ENCODE data around the gene ZNF536.
A peak's percentile ranks its signal among the peaks of the same experiment; 100 is the strongest.

ZNF536 gene

DNA sequence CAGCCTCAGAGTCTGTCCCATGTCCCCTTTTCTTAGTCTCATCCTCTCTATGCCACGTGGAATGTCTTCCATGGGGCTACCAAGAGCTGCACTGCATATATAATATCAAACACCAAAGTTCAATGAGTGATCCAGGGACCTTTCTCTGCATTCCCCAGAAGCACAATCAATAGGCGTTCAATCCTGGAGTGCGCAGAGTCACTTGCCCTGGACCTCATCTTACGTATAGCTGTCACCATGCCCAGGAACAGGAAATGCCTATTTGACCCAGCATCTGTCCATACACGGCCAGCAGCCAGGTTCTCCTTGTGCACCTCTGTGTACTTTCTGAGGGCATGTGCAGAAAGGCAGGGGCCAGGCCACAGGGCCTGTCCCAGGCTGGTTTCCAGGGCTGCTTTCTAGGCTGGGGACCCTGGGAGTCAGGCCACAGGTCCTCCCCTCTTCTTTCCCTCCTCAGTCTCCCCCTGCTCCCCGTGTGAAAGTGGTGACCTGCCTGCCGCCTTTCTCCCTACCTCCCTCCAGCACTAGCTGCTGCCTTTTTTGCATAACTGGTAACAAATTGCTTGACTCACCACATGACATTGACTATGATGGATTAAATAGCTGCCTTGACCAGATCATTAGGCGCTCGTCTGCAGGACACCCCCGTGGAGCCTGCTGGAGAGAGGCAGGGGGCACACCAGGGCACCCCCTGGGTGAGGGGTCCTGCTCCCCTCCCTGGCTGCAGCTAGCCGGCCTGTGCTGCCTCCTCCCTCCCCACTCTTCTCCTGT, 222.0 kb downstream of the ZNF536 start:
- Histone ChIP-seq H3K9me3 (ENCODE audit: control insufficient read depth, insufficient read depth, low read length) (no peaks in the 10 kb centered on the region), H3K4me1 (ENCODE audit: control insufficient read depth, insufficient read depth, low read length) (peaks cover 34% of the 10 kb centered on the region), H3K27me3 (ENCODE audit: control insufficient read depth, insufficient read depth, low read length) (no peaks in the 10 kb centered on the region), H3K4me3 (ENCODE audit: low read depth, low read length) (no peak overlapping the region), H3K36me3 (ENCODE audit: control insufficient read depth, insufficient read depth, low read length) (no peaks in the 10 kb centered on the region), H3K27ac (ENCODE audit: low read depth, low read length) (no peak overlapping the region), H3K9ac (ENCODE audit: low read depth, low read length) (no peak overlapping the region)

DNA sequence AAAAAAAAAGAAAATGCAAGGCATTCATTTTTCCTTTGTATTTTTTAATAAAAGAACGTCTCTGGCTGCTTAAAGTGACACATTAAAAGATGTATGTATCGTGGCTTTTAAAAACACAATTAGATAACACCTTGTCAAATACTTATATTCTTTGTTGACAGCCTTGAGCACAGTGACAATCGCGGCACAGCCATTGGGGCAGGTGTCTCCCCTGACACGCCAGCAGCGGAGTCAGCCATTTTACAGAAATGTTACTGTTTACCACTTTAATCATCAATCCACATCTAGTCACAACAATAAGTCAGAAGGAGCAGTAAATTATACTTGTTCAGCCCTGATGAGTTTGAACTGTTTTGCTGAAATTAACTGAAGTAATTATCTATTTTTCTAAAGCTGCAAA, 224.1 kb downstream of the ZNF536 start:
- Histone ChIP-seq H3K9me3 (ENCODE audit: control insufficient read depth, insufficient read depth, low read length) (no peaks in the 10 kb centered on the region), H3K36me3 (ENCODE audit: control insufficient read depth, insufficient read depth, low read length) (no peaks in the 10 kb centered on the region), H3K4me1 (ENCODE audit: control insufficient read depth, insufficient read depth, low read length) (peaks cover 34% of the 10 kb centered on the region), H3K4me3 (ENCODE audit: low read depth, low read length) (peak overlapping the region; percentile 22; the same call in 1 of the 2 replicates), H3K9ac (ENCODE audit: low read depth, low read length) (no peak overlapping the region), H3K27me3 (ENCODE audit: control insufficient read depth, insufficient read depth, low read length) (no peaks in the 10 kb centered on the region), H3K27ac (ENCODE audit: low read depth, low read length) (peak overlapping the region; percentile 68)

DNA sequence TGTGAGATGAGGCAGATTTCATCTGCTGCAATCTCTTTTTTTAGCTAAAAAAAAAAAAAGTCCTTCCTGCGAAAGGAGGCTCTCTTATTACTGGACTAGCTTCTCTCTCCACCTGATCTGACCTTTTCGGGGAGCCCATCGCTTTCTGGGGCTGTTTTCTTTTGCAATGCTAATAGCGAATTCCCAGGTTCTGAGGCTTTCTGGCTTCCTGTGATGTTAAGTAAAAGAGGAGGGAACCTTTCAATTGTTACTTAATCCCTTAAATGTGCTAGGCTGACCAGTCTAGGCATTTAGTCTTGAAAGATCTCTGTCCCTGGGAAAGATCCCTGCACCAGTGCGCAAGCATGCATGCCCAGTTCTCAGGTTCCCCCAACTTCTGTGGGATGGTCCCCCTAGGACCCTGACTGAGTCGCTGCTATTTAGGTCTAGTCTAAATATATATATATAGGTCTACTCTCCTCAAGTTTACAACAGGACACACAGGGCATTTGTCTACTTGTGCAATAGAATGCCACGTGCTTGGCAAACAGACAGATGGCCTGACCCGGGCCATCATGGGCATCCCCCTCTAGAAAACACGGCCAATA, 224.7 kb downstream of the ZNF536 start:
- H3K4me3 ChIP-seq (ENCODE audit: low read depth, low read length): peak overlapping the region; percentile 22; the same call in 1 of the 2 replicates
- peak overlapping the region; percentile 68 for H3K27ac ChIP-seq (ENCODE audit: low read depth, low read length)
- no peaks in the 10 kb centered on the region for H3K36me3 ChIP-seq (ENCODE audit: control insufficient read depth, insufficient read depth, low read length)
- peaks cover 34% of the 10 kb centered on the region for H3K4me1 ChIP-seq (ENCODE audit: control insufficient read depth, insufficient read depth, low read length)
- no peak overlapping the region for H3K9ac ChIP-seq (ENCODE audit: low read depth, low read length)
- no peaks in the 10 kb centered on the region for H3K9me3 ChIP-seq (ENCODE audit: control insufficient read depth, insufficient read depth, low read length)
- H3K27me3 ChIP-seq (ENCODE audit: control insufficient read depth, insufficient read depth, low read length): no peaks in the 10 kb centered on the region

DNA sequence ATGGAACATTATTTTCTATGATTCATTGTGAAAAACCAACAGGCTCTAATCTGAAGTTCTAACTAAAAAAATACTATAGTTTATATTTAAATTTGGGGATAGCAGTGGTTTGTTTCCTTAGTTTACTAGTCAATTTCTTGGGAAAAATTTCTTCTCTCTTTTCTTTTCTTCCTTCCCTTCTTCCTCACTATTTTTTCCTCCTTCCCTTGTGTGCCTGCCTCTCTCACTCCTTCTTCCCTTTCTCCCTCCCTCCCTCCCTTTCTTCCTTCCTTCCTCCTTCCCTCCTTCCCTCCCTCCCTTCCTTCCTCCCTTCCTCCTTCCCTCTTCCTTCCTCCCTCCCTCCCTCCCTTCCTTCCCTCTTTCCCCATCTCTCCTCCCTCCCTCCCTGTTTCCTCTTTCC, 226.5 kb downstream of the ZNF536 start:
- Histone ChIP-seq H3K9ac (ENCODE audit: low read depth, low read length) (no peak overlapping the region), H3K9me3 (ENCODE audit: control insufficient read depth, insufficient read depth, low read length) (no peaks in the 10 kb centered on the region), H3K27ac (ENCODE audit: low read depth, low read length) (no peak overlapping the region), H3K4me3 (ENCODE audit: low read depth, low read length) (no peak overlapping the region), H3K4me1 (ENCODE audit: control insufficient read depth, insufficient read depth, low read length) (peaks cover 34% of the 10 kb centered on the region), H3K36me3 (ENCODE audit: control insufficient read depth, insufficient read depth, low read length) (no peaks in the 10 kb centered on the region), H3K27me3 (ENCODE audit: control insufficient read depth, insufficient read depth, low read length) (no peaks in the 10 kb centered on the region)

DNA sequence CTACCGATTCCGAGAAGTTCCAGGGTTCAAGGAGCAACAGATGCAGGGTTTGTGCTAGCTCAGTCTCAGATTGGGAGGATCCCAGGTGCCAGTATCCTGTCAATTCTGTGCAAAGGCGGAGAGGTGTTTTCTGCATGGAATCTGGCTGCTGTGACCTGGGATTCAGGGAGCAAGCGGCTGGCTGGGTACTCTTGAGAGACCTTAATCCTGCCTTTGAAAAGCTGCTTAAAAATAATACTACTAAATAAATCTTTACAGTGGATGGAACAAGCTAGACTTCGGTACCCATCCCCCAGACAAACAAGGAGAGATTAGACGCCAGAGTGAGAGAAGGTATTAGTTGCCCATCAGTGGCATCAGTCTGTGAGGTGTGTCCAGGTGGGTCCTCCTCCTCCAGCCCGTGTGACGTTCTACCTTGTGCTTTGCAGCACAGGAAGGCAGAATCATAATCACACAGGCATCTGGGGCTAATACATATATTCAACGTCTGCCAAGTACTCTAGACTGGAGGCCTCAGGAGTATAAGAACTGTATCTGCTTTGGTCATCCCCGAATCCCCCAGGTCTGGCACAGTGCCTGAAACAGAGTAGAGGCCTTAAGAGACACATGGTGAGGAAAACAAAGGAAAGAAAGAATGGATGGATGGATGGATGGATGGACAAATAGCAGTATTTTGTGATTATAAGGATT, 230.6 kb downstream of the ZNF536 start:
- H3K27ac ChIP-seq (ENCODE audit: low read depth, low read length): no peak overlapping the region
- H3K4me3 ChIP-seq (ENCODE audit: low read depth, low read length): no peak overlapping the region
- H3K27me3 ChIP-seq (ENCODE audit: control insufficient read depth, insufficient read depth, low read length): no peaks in the 10 kb centered on the region
- H3K4me1 ChIP-seq (ENCODE audit: control insufficient read depth, insufficient read depth, low read length): peaks cover 4% of the 10 kb centered on the region
- no peak overlapping the region for H3K9ac ChIP-seq (ENCODE audit: low read depth, low read length)
- no peaks in the 10 kb centered on the region for H3K36me3 ChIP-seq (ENCODE audit: control insufficient read depth, insufficient read depth, low read length)
- no peaks in the 10 kb centered on the region for H3K9me3 ChIP-seq (ENCODE audit: control insufficient read depth, insufficient read depth, low read length)

DNA sequence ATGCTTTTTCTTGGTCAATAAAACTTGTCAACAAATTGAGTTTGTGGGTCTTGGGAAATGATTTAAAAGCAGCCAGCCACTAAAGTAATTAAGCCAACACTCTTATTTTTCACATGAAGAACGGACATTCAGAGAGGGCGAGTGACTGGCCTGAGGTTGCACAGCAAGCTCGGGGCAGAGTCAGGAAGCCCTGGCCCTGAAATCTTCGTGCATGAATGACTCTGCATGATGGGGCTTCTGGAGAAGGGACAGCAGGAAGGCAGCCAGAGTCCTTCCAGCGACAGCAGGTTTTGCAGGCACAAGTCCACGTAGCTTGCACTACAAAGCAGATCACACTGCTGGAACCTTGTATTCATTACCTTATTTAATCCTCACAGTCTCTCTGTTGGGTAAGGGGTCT, 232.5 kb downstream of the ZNF536 start:
- no peaks in the 10 kb centered on the region for H3K4me1 ChIP-seq (ENCODE audit: control insufficient read depth, insufficient read depth, low read length)
- H3K9ac ChIP-seq (ENCODE audit: low read depth, low read length): no peak overlapping the region
- H3K36me3 ChIP-seq (ENCODE audit: control insufficient read depth, insufficient read depth, low read length): no peaks in the 10 kb centered on the region
- no peaks in the 10 kb centered on the region for H3K9me3 ChIP-seq (ENCODE audit: control insufficient read depth, insufficient read depth, low read length)
- H3K27me3 ChIP-seq (ENCODE audit: control insufficient read depth, insufficient read depth, low read length): no peaks in the 10 kb centered on the region
- H3K4me3 ChIP-seq (ENCODE audit: low read depth, low read length): no peak overlapping the region
- no peak overlapping the region for H3K27ac ChIP-seq (ENCODE audit: low read depth, low read length)

DNA sequence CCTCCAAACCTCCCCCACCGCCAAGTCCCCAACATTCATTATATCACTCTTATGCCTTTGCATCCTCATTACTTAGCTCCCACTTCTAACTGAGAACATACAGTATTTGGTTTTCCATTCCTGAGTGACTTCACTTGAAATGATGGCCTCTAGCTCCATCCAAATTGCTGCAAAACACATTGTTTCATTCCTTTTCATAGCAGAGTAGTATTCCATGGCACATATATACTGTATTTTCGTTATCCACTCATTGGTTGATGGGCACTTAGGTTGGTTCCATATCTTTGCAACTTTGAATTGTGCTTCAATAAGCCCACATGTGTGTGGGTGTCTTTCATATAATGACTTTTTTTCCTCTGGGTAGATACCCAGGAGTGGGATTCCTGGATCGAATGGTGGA, 233.1 kb downstream of the ZNF536 start:
- no peak overlapping the region for H3K27ac ChIP-seq (ENCODE audit: low read depth, low read length)

DNA sequence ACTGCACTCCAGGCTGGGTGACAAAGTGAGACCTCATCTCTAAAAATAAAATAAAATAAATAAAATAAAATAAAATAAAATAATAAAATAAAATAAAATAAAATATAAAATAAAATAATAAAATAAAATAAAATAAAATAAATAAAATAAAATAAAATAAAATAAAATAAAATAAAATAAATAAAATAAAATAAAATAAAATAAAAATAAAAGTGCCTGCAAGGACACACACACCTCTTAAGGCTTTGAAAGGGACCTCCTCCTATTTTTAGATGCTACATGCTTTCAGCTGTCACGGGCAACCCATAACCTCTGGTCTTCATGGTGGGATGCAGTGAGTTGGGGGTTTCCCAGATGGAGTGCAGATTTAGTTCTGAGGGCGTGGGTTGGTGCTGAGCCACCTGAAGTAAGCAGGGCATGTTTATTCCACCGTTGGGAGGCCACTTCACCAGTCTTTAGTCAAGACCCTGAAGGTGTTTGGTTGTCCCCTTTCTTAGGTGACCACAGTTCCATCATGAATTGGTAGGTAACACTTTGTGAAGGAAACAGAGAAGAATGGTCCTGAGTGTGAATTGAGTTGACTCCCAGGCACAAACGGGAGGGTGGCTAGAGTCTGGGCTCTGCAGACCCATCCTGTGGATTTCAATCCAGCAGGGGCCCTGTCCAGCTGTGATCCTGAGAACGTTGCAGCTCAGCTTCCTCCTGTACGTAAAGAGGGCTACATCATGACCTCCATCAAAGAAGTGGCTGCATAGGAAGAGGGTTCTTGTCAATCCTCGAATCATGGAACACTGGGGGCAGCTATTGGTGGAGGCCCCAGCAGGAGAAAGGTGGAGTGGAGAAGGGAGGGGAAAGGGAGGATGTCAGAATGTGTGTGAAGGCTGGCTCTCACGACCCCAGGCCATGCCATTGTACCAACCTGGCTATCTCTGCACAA, 234.2 kb downstream of the ZNF536 start:
- H3K9ac ChIP-seq (ENCODE audit: low read depth, low read length): no peak overlapping the region

More for the DNA sequence above, 233.1 kb downstream of the ZNF536 start:
- no peaks in the 10 kb centered on the region for H3K27me3 ChIP-seq (ENCODE audit: control insufficient read depth, insufficient read depth, low read length)
- no peak overlapping the region for H3K9ac ChIP-seq (ENCODE audit: low read depth, low read length)
- no peaks in the 10 kb centered on the region for H3K9me3 ChIP-seq (ENCODE audit: control insufficient read depth, insufficient read depth, low read length)
- H3K4me1 ChIP-seq (ENCODE audit: control insufficient read depth, insufficient read depth, low read length): no peaks in the 10 kb centered on the region
- H3K4me3 ChIP-seq (ENCODE audit: low read depth, low read length): no peak overlapping the region
- H3K36me3 ChIP-seq (ENCODE audit: control insufficient read depth, insufficient read depth, low read length): no peaks in the 10 kb centered on the region

More for the DNA sequence above, 234.2 kb downstream of the ZNF536 start:
- H3K27me3 ChIP-seq (ENCODE audit: control insufficient read depth, insufficient read depth, low read length): no peaks in the 10 kb centered on the region
- no peaks in the 10 kb centered on the region for H3K9me3 ChIP-seq (ENCODE audit: control insufficient read depth, insufficient read depth, low read length)
- H3K4me1 ChIP-seq (ENCODE audit: control insufficient read depth, insufficient read depth, low read length): no peaks in the 10 kb centered on the region
- H3K36me3 ChIP-seq (ENCODE audit: control insufficient read depth, insufficient read depth, low read length): no peaks in the 10 kb centered on the region
- no peak overlapping the region for H3K27ac ChIP-seq (ENCODE audit: low read depth, low read length)
- no peak overlapping the region for H3K4me3 ChIP-seq (ENCODE audit: low read depth, low read length)

Data from HUES48 (cell line).